ACC112 (cell line): ENCODE data around the gene SLC35F1.

Source experiments
- H2AFZ ChIP-seq: fragments of 200-600 bp; sonication (generic); one replicate; pipeline ENCODE4 v1.6.0; 2017; ENCODE audit warnings: antibody characterized with exemption, low read length; ENCODE audit not compliant: unreplicated experiment
- H3K27ac ChIP-seq: fragments of 200-600 bp; sonication (generic); 2 replicates; pipeline ENCODE4 v1.5.1; 2014; ENCODE audit warnings: low read depth, mild to moderate bottlenecking, antibody characterized with exemption, low read length, moderate library complexity
- H3K27me3 ChIP-seq: fragments of 200-600 bp; sonication (generic); 2 replicates; pipeline ENCODE4 v1.6.1; 2014; ENCODE audit warnings: mild to moderate bottlenecking, antibody characterized with exemption, low read length, moderate library complexity, mixed read lengths; ENCODE audit not compliant: insufficient read depth
- H3K36me3 ChIP-seq: fragments of 200-600 bp; sonication (generic); 2 replicates; pipeline ENCODE4 v1.6.1; 2016; ENCODE audit warnings: mild to moderate bottlenecking, antibody characterized with exemption, low read length, moderate library complexity, mixed read lengths; ENCODE audit not compliant: insufficient read depth
- H3K4me1 ChIP-seq: fragments of 200-600 bp; sonication (generic); one replicate; pipeline ENCODE4 v1.6.1; 2016; ENCODE audit warnings: low read length, mixed read lengths; ENCODE audit not compliant: insufficient read depth, unreplicated experiment, control insufficient read depth
- H3K4me3 ChIP-seq: fragments of 200-600 bp; sonication (generic); 2 replicates; pipeline ENCODE4 v1.5.1; 2014; ENCODE audit warnings: mild to moderate bottlenecking, low read depth, low read length
- H3K79me2 ChIP-seq: fragments of 200-600 bp; sonication (generic); one replicate; pipeline ENCODE4 v1.6.0; 2016; ENCODE audit warnings: low read length; ENCODE audit not compliant: control insufficient read depth, unreplicated experiment, insufficient read depth

SLC35F1 gene

GRCh38 chr6:118103381-118104146 is 196.5 kb downstream of the SLC35F1 start:
- no peak overlapping the region for H3K4me3 ChIP-seq
- no peaks in the 10 kb centered on the region for H3K4me1 ChIP-seq
- no peak overlapping the region for H3K27ac ChIP-seq
- H3K36me3 ChIP-seq = no peaks in the 10 kb centered on the region
- H3K79me2 ChIP-seq = no peaks in the 10 kb centered on the region
- H2AFZ ChIP-seq = no peak overlapping the region
- no peaks in the 10 kb centered on the region for H3K27me3 ChIP-seq

- H3K79me2 ChIP-seq = no peaks in the 10 kb centered on the region
- no peaks in the 10 kb centered on the region for H3K36me3 ChIP-seq
- H3K4me3 ChIP-seq = no peak overlapping the region
- no peak overlapping the region for H2AFZ ChIP-seq
- H3K27me3 ChIP-seq = no peaks in the 10 kb centered on the region
- H3K4me1 ChIP-seq = no peaks in the 10 kb centered on the region
- no peak overlapping the region for H3K27ac ChIP-seq
Observed at GRCh38 chr6:118122161-118122725, 215.2 kb downstream of the SLC35F1 start.

GRCh38 chr6:118122801-118123200 is 215.7 kb downstream of the SLC35F1 start:
- Histone ChIP-seq H3K36me3 (no peaks in the 10 kb centered on the region), H3K79me2 (no peaks in the 10 kb centered on the region), H3K27me3 (no peaks in the 10 kb centered on the region), H3K27ac (no peak overlapping the region), H2AFZ (no peak overlapping the region), H3K4me3 (no peak overlapping the region), H3K4me1 (no peaks in the 10 kb centered on the region)

GRCh38 chr6:118123503-118124037 is 216.5 kb downstream of the SLC35F1 start:
- Histone ChIP-seq H3K79me2 (no peaks in the 10 kb centered on the region), H3K27me3 (no peaks in the 10 kb centered on the region), H3K4me1 (no peaks in the 10 kb centered on the region), H3K27ac (no peak overlapping the region), H3K4me3 (no peak overlapping the region), H3K36me3 (no peaks in the 10 kb centered on the region), H2AFZ (no peak overlapping the region)

- Histone ChIP-seq H3K27me3 (no peaks in the 10 kb centered on the region), H3K79me2 (no peaks in the 10 kb centered on the region), H3K4me1 (no peaks in the 10 kb centered on the region), H3K4me3 (no peak overlapping the region), H2AFZ (no peak overlapping the region), H3K36me3 (no peaks in the 10 kb centered on the region), H3K27ac (no peak overlapping the region)
Observed at GRCh38 chr6:118124851-118125250, 217.8 kb downstream of the SLC35F1 start.

GRCh38 chr6:118128755-118129154 is 221.7 kb downstream of the SLC35F1 start:
- Histone ChIP-seq H3K79me2 (no peaks in the 10 kb centered on the region), H2AFZ (no peak overlapping the region), H3K27ac (no peak overlapping the region), H3K4me3 (no peak overlapping the region), H3K36me3 (no peaks in the 10 kb centered on the region), H3K4me1 (no peaks in the 10 kb centered on the region), H3K27me3 (no peaks in the 10 kb centered on the region)

- Histone ChIP-seq H3K4me3 (no peak overlapping the region), H2AFZ (no peak overlapping the region), H3K27ac (no peak overlapping the region), H3K79me2 (no peaks in the 10 kb centered on the region), H3K4me1 (no peaks in the 10 kb centered on the region), H3K27me3 (no peaks in the 10 kb centered on the region), H3K36me3 (no peaks in the 10 kb centered on the region)
Observed at GRCh38 chr6:118134206-118134605, 227.1 kb downstream of the SLC35F1 start.

GRCh38 chr6:118134736-118135135 is 227.7 kb downstream of the SLC35F1 start:
- H3K4me1 ChIP-seq = no peaks in the 10 kb centered on the region
- no peak overlapping the region for H2AFZ ChIP-seq
- H3K27ac ChIP-seq = no peak overlapping the region
- H3K4me3 ChIP-seq = no peak overlapping the region
- H3K79me2 ChIP-seq = no peaks in the 10 kb centered on the region
- H3K27me3 ChIP-seq = no peaks in the 10 kb centered on the region
- H3K36me3 ChIP-seq = no peaks in the 10 kb centered on the region

- Histone ChIP-seq H3K27me3 (no peaks in the 10 kb centered on the region), H3K79me2 (no peaks in the 10 kb centered on the region), H3K27ac (no peak overlapping the region), H3K4me3 (no peak overlapping the region), H3K4me1 (no peaks in the 10 kb centered on the region), H2AFZ (no peak overlapping the region), H3K36me3 (no peaks in the 10 kb centered on the region)
Observed at GRCh38 chr6:118135371-118135770, 228.3 kb downstream of the SLC35F1 start.

- Histone ChIP-seq H3K27me3 (no peaks in the 10 kb centered on the region), H3K27ac (no peak overlapping the region), H3K4me3 (no peak overlapping the region), H2AFZ (no peak overlapping the region), H3K36me3 (no peaks in the 10 kb centered on the region), H3K4me1 (no peaks in the 10 kb centered on the region), H3K79me2 (no peaks in the 10 kb centered on the region)
Observed at GRCh38 chr6:118141211-118141610, 234.1 kb downstream of the SLC35F1 start.

GRCh38 chr6:118146584-118146983 is 239.5 kb downstream of the SLC35F1 start:
- Histone ChIP-seq H3K36me3 (no peaks in the 10 kb centered on the region), H3K4me1 (no peaks in the 10 kb centered on the region)

More at GRCh38 chr6:118146584-118146983, 239.5 kb downstream of the SLC35F1 start:
- no peak overlapping the region for H3K4me3 ChIP-seq
- H3K27ac ChIP-seq = no peak overlapping the region
- no peak overlapping the region for H2AFZ ChIP-seq
- H3K79me2 ChIP-seq = no peaks in the 10 kb centered on the region
- H3K27me3 ChIP-seq = no peaks in the 10 kb centered on the region
